HG03039 (cell line): Measurements from ENCODE around the gene GABBR2.

ENCODE experiments used
- ATAC-seq: cut with Tn5 transposase; IDR thresholded peaks from one replicate; pipeline ENCODE4 v1.9.1; 2021; ENCODE audit warnings: mild to moderate bottlenecking, moderate library complexity; ENCODE audit not compliant: unreplicated experiment

Gene GABBR2

GRCh38 chr9:98415782-98416181, 293.0 kb downstream of the GABBR2 start:
- no peak for ATAC-seq

- ATAC-seq, result no peak
Observed at GRCh38 chr9:98413084-98413483, 295.7 kb downstream of the GABBR2 start.

DNA sequence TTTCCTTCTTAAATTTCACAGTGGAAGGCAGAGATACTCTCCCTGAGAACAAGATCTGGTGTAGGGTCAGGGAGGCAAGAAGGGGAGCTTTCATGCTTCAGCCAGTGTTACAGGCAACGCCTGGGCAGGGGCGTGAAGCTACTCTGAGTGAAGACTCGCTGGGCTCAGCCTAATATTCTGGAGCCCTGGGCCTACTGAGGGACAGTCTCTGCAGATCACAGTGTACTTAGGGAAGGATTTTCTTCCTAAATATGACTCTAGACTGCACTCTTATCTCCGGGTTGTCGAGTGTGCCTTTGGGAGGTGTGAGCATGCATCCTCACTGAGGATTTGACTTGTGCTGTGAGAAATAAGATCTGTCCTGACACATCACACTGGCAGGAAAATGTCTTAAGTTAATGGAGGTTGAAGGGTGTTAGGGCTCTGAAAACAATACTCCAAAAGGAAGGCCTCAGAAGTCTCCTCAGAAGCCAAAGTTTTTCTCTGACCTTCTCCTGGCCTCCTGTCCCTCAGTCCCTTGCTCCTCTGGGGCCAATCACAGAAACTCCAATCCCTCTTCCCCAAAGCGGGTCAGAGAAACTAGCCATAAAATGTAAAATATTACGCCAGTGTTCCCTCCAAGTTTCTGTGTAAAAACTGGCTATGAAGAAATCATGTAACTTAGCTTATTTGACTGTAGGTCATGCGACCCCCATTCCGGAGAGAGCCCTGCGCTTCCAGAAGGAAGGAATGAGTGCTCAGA, 296.5 kb downstream of the GABBR2 start:
- no peak for ATAC-seq

DNA sequence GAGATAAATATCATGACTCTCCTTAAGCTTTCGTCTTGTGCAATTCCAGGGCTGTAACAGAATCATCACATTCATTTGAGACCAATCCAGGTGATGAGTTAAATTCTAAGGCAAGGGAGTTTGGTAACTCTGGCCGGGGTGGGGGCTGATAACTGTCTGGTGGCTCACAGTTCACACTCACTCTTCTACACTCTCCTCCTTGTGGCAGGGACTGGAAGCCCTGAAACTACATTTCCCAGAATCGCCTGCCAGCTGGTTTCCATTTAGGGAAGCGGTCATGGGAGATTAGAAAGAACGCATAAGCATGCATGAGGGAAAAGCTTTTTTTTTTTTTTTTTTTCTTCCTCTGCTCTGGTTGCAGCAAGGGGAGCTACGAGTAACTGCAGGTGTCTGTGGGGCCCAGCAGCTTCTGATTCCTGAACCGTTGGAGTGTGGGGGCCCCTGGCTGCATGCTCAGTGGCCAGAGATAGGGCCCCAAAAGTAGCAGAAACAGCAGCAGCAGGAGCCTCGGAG, 298.5 kb downstream of the GABBR2 start:
- no peak for ATAC-seq

DNA sequence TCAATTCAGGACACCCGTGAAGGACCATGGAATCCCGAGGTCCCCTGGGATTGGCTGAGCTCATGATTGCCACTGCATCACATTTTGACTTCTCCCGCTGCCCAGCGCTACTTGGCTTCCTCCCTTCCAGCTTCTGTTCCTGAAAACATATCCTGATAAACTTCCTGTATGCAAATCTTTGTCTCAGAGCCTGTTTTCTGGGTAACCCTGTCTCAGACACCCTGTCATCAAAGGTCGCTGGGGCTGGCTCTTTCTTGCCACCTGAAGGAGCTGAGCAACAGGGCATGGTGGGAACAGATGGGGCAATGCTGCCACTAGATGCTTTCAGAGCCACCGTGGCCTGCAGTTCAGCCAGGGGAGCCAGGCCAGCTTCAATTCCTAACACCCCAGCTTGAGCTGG, 299.0 kb downstream of the GABBR2 start:
- no peak for ATAC-seq

DNA sequence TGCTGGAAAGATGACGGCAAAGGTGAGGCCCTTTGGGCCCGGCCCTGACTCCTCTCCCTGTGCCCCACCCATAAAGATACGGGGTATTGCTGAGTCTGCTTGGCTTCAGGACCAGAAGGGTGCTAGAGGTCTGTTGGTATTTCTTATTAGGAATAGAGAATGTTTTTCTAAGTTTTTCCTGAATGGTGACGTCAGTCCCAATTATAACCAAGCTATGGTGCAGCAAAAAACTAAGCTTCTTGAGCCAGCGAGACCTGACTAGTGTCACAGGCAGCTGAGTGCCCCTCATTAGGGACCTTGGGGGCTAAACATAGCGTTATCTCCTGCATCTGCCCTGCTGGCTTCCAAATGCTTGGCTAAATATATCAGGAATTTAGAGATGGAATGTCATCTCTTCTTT, 302.3 kb downstream of the GABBR2 start:
- ATAC-seq, result no peak

DNA sequence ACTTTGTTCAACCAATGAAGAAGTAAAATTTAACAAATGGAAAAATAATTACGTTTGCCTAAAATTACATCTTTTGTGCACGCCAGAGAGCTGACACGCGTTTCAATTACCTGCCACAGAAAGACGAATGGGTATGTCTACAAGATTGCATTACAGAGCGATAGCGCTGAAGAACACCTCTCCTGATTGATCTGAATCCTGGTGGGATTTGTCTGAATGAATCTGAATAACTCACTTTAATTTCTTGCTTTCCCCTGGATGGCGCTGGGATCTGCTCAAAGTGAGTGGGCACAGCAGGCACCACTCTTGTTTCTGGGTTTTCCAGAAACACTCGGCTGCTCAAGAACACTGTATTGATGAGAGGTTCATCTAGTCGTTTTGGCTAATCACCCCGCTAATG, 304.5 kb downstream of the GABBR2 start:
- no peak for ATAC-seq

- ATAC-seq, result no peak
Observed at GRCh38 chr9:98403715-98404114, 305.0 kb downstream of the GABBR2 start.

DNA sequence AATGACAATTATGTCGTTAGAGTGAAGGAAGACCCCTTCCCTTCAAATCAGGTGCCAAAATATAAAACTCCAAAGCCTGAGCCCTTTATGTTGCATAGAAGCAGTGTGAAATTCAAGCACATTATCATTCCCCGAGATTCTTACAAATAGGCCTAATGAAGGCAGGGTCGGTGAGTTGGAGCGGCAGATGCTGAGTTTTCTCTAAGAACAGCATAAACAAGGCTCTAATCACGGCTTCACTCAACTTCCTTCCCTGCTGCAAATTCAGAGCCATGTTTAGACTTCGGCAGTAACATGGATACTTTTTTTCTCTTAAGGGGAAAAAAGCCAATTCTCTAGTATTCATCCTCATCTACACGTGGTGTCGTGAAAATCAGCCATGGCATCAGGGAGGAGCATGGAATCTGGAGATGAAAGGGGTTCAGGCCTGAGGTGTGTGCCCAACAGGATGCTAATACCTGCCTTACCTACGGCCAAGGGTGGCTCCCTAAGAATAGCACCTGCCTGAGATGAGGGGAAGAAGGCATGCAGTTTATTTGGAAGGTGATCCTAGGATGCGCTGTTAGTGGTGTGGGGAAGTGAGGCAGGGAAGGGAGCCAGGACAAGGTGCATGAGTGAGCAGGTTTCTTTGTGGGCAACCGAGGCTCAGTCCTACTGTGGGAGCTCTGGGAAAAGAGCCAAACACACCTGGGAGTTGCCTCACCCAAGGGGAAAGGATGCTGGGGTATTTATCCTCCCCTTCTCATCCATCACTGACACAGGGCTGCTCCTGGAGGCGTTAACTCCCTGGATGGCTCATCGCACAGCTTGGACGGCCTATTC, 306.5 kb downstream of the GABBR2 start:
- ATAC-seq, result no peak

DNA sequence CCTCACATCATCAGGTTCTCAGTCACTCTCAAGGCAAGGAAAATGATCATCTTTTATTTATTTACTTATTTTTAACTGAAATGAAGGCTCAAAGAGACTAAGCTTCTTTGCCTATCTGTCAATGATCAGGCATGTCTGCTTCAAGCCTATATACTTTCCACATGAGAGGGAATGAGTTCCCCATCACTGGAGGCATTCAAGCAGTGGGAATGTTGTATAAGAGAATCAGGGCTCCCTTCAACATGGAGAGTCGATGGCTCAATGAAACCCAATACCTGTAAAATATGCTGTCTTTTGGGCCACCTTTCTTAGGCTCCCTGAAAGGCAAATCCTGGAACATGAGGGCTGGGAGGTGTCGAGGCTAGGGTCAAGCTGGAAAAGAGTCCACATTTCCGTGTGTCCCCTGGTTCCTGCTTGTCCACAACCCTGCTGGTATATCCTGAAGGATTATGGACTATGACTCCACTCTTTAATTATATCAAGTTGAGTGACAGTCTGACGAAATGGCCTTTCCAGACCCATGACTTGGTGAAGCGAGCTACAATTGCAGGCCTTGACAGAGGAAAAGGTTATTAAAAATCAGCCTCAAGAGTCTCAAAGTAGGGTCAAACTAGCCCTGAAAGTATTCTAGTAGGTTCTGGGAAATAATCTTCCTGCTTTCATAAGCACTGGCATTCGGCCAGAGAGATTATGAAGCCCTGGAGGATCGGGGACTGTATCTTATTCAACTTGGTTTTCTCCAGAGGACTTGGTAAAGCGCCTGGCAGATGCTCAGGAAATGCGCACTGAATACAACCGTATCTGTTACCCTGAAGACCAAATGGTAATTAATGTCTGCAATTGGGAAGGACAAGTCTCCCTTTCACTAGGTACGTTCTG, 307.4 kb downstream of the GABBR2 start:
- ATAC-seq, result no peak

- ATAC-seq, result no peak
Observed at GRCh38 chr9:98399950-98400683, 308.6 kb downstream of the GABBR2 start.

DNA sequence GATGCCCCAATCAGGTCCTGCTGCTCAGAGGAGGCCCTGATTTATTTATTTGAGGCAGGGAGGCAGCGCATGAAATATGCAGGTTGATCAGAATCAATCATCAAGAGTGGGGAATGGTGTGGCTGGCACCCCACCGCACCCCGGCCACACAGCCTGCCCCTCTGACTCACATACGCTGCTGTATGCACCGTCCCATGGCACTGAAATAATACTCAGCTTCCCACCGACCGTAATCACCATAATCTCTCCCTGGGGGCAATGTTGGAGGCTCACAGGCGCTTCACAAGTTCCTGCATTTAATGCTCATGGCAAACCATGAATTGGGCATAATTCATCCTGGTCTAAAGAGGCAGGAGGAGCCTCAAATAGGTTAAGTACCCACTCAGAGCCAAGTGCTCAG, 312.1 kb downstream of the GABBR2 start:
- no peak for ATAC-seq

DNA sequence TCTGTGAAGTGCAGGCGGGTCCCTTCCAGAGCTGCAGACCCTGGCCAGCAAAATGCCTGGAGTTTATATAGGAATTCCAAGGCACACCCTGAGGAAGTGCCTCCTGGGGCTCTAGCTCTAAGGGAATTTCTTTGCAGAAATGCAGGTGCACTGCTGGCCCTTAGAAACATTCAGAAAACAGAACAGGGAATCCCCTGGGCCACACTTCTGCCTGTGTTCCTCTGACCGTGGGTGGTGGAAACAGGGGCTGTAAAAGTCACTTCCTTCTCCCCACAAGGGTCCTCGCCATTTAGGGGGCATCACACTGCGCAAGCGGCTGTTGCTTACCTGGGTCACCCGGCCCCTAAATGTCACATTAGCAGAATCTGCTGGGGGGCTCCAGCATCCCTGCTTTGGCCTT, 312.5 kb downstream of the GABBR2 start:
- no peak for ATAC-seq

- ATAC-seq, result no peak
Observed at GRCh38 chr9:98391867-98392266, 316.9 kb downstream of the GABBR2 start.

GRCh38 chr9:98391406-98391805, 317.3 kb downstream of the GABBR2 start:
- no peak for ATAC-seq

GRCh38 chr9:98385751-98386150, 323.0 kb downstream of the GABBR2 start:
- ATAC-seq, result no peak

DNA sequence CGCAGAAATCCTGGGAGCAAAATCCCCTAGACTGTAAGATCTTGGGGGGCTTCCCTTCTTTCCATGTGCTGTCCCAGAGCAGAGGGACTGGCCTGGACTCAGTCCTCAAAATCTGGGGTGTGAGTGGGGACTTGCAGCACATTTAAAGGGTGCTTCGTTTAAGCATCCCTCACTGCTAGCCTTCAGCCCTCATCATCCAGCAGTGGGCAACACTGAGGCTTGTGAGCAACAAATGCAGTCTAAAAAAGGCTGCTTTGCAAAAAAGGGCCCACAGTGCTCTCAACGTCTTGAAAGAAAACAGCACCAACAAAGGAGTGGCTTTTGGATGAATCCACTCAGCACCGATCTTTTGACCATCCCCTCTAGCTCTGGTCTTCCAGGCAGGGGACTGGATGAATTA, 325.0 kb downstream of the GABBR2 start:
- no peak for ATAC-seq

- ATAC-seq, result no peak
Observed at GRCh38 chr9:98381311-98382103, 327.2 kb downstream of the GABBR2 start.

GRCh38 chr9:98380065-98380681, 328.6 kb downstream of the GABBR2 start:
- no peak for ATAC-seq
